HG02678 (cell line): ENCODE measurements around the gene NACC1.

Experiments
- ATAC-seq: cut with Tn5 transposase; IDR thresholded peaks from one replicate; pipeline ENCODE4 v1.9.1; 2021; ENCODE audit warnings: mild to moderate bottlenecking, moderate library complexity; ENCODE audit not compliant: unreplicated experiment

Gene NACC1

GRCh38 chr19:13099073-13099999 lies 18.7 kb upstream of the NACC1 start:
- no peak for ATAC-seq

GRCh38 chr19:13100031-13100588 lies 18.0 kb upstream of the NACC1 start:
- ATAC-seq, result no peak

- no peak for ATAC-seq
Observed at GRCh38 chr19:13100841-13101589, 17.0 kb upstream of the NACC1 start.

GRCh38 chr19:13101590-13102415 lies 16.3 kb upstream of the NACC1 start:
- no peak for ATAC-seq

GRCh38 chr19:13102416-13102665 lies 15.7 kb upstream of the NACC1 start:
- peak; percentile 7 for ATAC-seq

- peak; percentile 42 for ATAC-seq
Observed at GRCh38 chr19:13102666-13103580, 15.1 kb upstream of the NACC1 start, which contains the start of gene LYL1. LYL1 (minus strand) TSS chr19:13102858; CDS start chr19:13101171, 1,687 bp downstream.

- ATAC-seq, result no peak
Observed at GRCh38 chr19:13103581-13104359, 14.3 kb upstream of the NACC1 start.

- peak; percentile 41 for ATAC-seq
Observed at GRCh38 chr19:13104360-13104847, 13.7 kb upstream of the NACC1 start.

- ATAC-seq, result no peak
Observed at GRCh38 chr19:13104848-13105711, 13.0 kb upstream of the NACC1 start.

- no peak for ATAC-seq
Observed at GRCh38 chr19:13109361-13110098, 8.5 kb upstream of the NACC1 start.

- ATAC-seq, result no peak
Observed at GRCh38 chr19:13110099-13110610, 7.9 kb upstream of the NACC1 start.

- ATAC-seq, result no peak
Observed at GRCh38 chr19:13112555-13112954, 5.5 kb upstream of the NACC1 start.

- no peak for ATAC-seq
Observed at GRCh38 chr19:13115936-13116281, 2.2 kb upstream of the NACC1 start.

GRCh38 chr19:13116282-13117175 lies 1.5 kb upstream of the NACC1 start, which contains the start of gene TRMT1:
TRMT1 (minus strand) TSS chr19:13116740; CDS start chr19:13116399, 341 bp downstream.
- peak; percentile 42 for ATAC-seq

GRCh38 chr19:13117176-13117771 lies 790 bp upstream of the NACC1 start:
- ATAC-seq, result peak; percentile 2
